ENCODE measurements around the gene NUP153.

DNA sequence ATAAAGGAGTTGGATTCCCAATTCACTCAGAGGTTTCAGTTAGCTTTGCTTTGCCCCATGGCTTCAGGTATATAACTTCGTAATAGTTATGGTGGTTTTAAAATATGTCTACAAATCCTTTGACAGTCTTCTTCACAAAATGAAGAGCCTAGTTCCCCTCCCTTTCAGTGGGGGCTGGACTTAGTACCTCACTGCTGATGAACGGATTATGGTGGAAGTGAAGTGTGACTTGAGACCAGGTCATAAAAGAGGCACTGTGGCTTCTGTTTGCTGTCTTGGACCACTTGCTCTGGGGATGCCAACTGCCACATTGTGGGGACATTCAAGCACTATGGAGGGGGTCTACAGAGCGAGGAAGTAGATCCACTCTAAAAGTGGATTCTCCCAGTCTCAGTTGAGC, 47.5 kb upstream of the NUP153 start:
- TF ChIP-seq, protein P1, sequence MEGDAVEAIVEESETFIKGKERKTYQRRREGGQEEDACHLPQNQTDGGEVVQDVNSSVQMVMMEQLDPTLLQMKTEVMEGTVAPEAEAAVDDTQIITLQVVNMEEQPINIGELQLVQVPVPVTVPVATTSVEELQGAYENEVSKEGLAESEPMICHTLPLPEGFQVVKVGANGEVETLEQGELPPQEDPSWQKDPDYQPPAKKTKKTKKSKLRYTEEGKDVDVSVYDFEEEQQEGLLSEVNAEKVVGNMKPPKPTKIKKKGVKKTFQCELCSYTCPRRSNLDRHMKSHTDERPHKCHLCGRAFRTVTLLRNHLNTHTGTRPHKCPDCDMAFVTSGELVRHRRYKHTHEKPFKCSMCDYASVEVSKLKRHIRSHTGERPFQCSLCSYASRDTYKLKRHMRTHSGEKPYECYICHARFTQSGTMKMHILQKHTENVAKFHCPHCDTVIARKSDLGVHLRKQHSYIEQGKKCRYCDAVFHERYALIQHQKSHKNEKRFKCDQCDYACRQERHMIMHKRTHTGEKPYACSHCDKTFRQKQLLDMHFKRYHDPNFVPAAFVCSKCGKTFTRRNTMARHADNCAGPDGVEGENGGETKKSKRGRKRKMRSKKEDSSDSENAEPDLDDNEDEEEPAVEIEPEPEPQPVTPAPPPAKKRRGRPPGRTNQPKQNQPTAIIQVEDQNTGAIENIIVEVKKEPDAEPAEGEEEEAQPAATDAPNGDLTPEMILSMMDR (IDR thresholded peaks at IDR 0.05) = no peak
- TF ChIP-seq POLR2A (IDR thresholded peaks at IDR 0.05) = no peak

Data from lower leg skin (tissue), 3 donors.